ENCODE results near the gene PATJ.

The PATJ gene

GRCh38 chr1:61852670-61853015 is 110.4 kb downstream of the PATJ start:
- TF ChIP-seq CTCF (IDR thresholded peaks at IDR 0.05; ENCODE audit: extremely low read depth, missing control alignments) = no peak
- DNase-seq (ENCODE audit: low spot score) = no peak

GRCh38 chr1:61853583-61853982 is 111.3 kb downstream of the PATJ start:
- no peak for TF ChIP-seq CTCF (IDR thresholded peaks at IDR 0.05; ENCODE audit: extremely low read depth, missing control alignments)
- no peak for DNase-seq (ENCODE audit: low spot score)

DNA sequence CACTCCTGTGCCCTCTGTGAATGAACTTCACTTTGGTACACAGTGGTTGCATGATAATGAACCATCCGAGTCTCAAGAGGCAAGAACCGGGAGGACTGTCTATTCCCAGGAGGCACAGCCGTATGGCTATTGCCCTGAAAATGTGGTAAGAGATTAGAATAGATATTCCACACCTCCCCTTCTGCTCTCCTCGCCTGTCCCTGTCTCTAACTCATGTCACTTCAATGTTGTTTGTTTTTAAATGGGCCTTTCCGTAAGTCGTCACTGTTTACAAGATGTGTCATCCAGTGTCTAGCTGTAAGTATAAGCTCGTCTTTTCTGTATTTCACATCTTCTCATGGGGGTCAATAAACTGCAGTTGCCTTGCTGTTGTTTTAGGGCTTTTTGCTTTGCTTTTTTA is 122.2 kb downstream of the PATJ start:
- no peak for DNase-seq (ENCODE audit: low spot score)
- TF ChIP-seq CTCF (IDR thresholded peaks at IDR 0.05; ENCODE audit: extremely low read depth, missing control alignments) = no peak

DNA sequence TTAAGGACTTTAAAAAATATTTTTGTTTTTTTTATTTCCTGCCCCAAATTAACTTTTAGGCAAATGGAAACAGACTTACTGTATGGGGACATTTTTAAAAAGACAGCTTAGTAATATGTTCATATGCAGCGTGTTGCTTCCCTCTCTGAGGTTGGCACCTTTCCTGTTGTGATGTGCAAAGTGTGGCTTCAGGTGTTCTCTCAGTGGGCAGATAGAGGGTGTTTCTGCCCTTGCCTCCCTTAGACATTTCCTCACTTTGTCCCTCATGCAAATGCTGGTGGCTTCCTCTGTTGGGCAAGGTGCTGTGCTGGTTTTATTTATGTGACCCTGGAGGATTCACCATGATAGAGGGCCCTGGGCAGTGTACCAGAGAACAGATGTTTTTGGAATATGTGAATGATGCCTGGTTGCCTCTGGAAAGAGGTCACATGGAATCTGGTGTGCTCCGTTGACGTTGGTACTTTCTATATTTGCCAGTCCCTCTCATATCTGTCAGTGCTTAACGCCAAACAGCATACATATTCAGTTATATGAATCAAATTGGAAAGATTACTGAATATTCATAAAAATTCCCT is 123.5 kb downstream of the PATJ start:
- TF ChIP-seq CTCF (IDR thresholded peaks at IDR 0.05; ENCODE audit: extremely low read depth, missing control alignments) = no peak
- no peak for DNase-seq (ENCODE audit: low spot score)

- TF ChIP-seq CTCF (IDR thresholded peaks at IDR 0.05; ENCODE audit: extremely low read depth, missing control alignments) = no peak
- DNase-seq (ENCODE audit: low spot score) = no peak
These were observed 127.4 kb downstream of the PATJ start for GRCh38 chr1:61869691-61870109.

DNA sequence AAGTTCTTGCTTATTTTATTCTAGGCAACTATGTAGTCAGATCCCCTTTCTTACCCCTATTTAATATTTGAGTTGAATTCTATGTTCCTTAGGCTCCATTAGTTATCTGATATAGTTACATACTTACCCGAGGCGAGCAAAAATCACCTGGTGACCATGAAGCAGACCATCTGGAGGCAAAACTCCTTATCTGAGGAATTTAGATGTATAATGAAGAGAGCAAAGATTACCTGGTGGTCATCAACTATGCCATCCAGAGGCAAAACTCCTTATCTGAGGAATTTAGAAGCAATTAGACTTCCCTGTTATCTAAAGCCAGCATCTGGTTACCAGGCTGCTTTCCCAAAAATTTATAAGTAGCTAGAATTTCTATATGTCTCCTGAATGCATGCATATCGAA is 129.9 kb downstream of the PATJ start:
- TF ChIP-seq CTCF (IDR thresholded peaks at IDR 0.05; ENCODE audit: extremely low read depth, missing control alignments) = no peak
- DNase-seq (ENCODE audit: low spot score) = no peak

GRCh38 chr1:61873581-61873980 is 131.3 kb downstream of the PATJ start:
- DNase-seq (ENCODE audit: low spot score) = no peak
- no peak for TF ChIP-seq CTCF (IDR thresholded peaks at IDR 0.05; ENCODE audit: extremely low read depth, missing control alignments)

All from GM20000 (cell line).